NCI-H1092 treated with DMSO at 0.1 percent for 48 hours (cell line): Measurements from ENCODE around the gene FLT1.

Experiments
- DNase-seq: peaks from one replicate; lab custom pipeline; 2025; lab: John Stamatoyannopoulos, UW

The FLT1 gene

GRCh38 chr13:28485551-28485950, 9.4 kb downstream of the FLT1 start:
- DNase-seq, result no peak

- DNase-seq, result no peak
These were observed 9.8 kb downstream of the FLT1 start for GRCh38 chr13:28485097-28485496.

DNA sequence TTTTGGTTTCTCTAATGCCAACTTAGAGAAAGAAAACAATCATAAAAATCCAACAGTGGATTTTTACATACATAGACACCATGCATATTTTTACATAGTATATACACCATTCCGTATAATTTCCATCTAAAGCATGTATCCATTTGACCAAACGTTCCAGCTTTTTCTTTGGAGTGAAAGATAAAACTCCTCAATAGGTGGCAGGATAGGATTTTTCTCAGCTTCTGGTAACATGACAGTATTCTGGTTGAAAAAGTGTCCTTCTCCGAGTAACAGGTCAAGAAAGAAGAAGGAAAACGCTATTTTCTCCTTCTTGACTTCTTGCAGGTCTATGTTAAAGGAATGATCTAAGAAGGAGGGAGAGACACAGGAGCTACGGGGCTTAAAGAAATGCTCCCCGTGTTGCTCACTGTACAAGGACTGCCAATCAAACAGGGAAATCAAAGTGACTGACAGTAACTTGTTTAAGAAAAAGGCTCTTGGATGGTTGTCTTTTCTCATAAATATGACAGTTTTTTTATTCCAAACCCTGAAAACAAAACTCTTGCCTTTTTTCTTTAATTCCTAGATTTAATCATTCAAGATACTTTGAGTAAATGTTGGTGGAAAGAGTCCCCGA, 11.5 kb downstream of the FLT1 start:
- DNase-seq, result no peak

DNA sequence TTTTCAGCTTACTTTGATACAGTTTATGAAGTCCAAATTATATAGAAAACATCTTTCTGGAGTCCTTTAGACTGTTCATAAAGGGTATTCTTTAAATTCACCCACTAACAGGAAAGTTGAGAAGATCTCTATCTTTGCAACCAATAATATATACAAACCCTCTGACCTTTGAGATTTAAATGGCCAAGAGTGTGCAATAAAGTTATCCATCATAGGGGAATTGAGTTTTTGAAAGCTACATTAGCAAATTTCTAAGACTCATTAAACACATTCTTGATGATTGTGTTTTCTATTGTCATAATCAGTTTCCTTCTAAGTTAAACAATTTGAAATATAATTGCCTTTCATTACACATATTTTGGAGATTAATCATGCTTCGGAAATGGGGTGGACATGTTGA, 15.9 kb downstream of the FLT1 start:
- DNase-seq, result no peak

- DNase-seq, result no peak
These were observed 16.8 kb downstream of the FLT1 start for GRCh38 chr13:28478127-28478526.

DNA sequence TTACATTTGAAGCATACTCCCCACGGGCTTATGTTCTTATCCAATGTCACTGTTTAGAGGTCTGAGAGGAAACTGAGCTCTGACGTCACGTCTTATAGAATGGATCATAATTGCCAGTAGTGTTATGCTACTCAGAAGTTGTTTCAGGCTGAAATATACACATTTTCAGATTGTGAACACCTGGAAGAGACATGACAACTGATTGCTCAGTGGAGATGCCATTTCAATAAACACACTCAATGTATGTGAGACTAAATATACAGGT, 17.3 kb downstream of the FLT1 start:
- no peak for DNase-seq

GRCh38 chr13:28476919-28477708, 17.8 kb downstream of the FLT1 start:
- no peak for DNase-seq

GRCh38 chr13:28475916-28476725, 18.8 kb downstream of the FLT1 start:
- DNase-seq, result no peak

DNA sequence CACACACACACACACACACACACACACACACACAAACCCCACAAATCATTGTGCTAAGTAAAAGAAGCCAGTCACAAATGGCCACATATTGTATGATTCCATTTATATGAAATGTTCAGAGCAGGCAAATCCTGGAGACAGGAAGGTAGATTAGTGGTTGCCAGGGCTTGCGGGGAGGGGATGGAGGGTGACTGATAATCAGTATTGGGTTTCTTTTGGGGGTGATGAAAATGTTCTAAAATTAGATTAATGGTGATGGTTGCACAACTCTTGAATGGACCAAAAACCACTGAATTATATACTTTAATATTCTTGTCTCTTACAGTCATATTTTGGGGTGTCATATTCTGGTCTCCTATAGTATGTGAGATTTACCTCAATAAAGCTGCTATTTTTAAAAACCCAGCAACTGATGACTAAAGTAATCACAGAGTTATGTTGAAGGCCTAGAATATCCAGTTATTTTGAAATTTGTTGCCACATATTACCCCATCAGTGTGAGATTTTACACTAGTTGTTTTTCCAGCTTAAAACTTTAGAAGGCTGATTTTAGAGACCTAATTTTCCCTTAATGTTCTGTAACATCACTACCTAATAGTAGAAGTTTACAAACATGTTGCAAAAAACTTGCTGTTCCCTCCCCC, 20.3 kb downstream of the FLT1 start:
- DNase-seq, result no peak

GRCh38 chr13:28473044-28473443, 21.9 kb downstream of the FLT1 start:
- DNase-seq, result no peak

DNA sequence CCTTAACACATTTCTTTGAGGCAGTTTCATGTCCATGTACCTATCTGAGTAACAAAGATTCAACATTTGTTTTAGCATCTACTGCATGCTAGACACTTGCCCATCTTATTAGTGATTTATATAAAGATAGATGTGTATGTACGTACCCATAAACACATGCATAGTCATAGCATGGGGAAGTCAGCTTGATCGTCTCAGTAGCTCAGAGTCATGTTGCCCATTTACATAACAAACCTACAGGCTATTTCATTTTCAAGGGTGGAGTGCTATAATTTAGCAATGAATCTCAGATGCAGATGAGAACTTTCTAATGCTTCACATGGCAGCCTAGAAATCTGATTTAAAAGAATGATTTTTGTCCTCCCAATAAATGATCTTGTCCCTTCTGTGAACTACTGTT, 23.5 kb downstream of the FLT1 start:
- no peak for DNase-seq

GRCh38 chr13:28470296-28470695, 24.6 kb downstream of the FLT1 start:
- no peak for DNase-seq

GRCh38 chr13:28469316-28469715, 25.6 kb downstream of the FLT1 start:
- no peak for DNase-seq

DNA sequence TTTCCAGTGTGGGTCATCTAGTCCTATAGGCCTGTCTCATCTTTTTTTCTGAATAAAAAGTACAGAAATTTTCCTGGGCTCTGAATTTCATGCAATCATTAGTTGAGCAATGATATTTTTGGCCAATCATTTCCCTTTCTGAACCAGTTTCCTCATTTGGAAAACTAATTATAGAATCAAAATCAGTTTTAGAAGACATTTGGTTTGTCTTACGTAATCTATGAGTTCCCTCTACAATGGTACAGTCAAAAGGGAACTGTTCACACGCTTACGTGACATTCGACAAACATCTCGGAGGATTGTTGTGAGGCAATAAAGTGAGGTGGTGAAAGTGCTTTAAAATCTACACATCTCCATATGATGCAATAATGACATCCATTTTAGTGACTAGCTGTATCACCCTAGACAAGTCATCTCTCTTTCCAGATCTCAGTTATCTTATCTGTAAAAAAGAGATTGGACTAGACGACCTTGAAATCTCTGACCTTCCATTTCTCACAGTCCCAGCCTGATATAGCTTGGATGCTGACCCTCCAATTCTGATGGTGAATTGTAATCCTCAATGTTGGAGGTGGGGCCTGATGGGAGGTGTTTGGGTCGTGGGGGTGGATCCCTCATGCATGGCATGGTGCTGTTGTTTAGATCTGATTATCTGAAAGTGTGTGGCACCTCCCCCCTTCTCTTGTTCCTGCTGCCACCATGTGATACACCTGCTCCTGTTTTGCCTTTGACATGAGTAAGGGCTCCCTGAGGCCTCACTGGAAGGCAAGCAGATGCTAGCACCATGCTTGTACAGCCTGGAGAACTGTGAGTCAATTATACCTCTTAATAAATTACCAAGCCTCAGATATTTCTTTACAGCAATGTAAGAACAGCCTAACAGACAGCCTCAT, 26.7 kb downstream of the FLT1 start:
- no peak for DNase-seq

DNA sequence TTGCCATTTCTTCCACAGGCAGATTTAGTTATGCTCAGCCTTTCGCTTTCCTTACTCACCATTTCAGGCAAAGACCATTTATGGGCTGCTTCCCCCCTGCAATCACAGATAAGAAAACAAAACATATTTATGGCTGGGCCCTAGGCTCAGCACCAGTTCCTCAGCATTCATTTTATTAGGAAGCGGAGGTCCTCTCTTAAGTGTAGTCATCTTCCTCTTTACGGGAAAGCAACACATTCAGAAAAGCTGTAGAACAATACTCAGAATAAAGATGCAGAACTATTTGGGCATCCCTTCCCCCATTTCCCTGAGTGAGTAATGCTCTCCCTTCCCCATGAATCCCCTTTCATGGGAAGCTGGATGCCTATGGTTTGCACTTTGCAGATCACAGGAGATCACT, 27.9 kb downstream of the FLT1 start:
- DNase-seq, result no peak

- no peak for DNase-seq
These were observed 28.8 kb downstream of the FLT1 start for GRCh38 chr13:28466151-28466550.

- DNase-seq, result no peak
These were observed 30.0 kb downstream of the FLT1 start for GRCh38 chr13:28464861-28465460.

- no peak for DNase-seq
These were observed 31.4 kb downstream of the FLT1 start for GRCh38 chr13:28463481-28463880.

- no peak for DNase-seq
These were observed 35.0 kb downstream of the FLT1 start for GRCh38 chr13:28459911-28460310.

DNA sequence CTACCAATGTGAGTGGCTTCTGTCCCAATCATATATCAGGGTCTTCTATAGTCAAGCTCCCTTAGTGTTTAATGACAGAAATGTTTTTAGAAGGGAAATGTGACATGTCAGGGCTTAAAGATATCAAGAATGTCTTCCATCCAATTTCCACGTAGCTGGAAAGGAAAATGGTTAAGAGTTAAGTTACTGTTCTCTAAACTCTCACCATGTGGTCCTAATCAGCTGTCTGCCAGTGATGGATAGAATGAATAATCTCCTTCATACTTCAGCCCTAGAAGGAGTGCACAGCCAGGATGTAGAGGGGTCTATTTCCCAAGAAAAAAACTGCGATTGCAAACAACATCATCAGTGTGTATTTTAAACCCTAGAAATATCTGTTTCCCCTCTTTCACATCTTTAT, 36.3 kb downstream of the FLT1 start:
- DNase-seq, result no peak

DNA sequence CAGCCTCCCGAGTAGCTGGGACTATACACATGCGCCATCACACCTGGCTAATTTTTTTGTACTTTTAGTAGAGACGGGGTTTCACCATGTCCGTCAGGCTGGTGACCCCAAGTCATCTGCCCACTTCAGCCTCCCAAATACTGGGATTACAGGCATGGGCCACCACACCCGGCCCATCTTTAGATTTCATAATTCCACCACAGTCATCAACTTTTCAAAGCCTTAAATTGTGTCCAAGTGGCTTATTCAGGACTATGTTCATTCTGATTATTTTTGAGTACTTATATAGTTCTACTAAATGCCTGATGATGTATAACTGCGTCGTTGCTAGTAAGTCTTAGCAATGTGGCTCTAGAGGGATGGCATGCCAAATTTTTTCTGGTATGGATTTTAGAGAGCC, 36.9 kb downstream of the FLT1 start:
- no peak for DNase-seq
